ENCODE data around the gene KCNN3.

The KCNN3 gene

GRCh38 chr1:154831462-154831861, 38.6 kb downstream of the KCNN3 start:
- no peak for DNase-seq (ENCODE audit: low spot score)
- no peak for TF ChIP-seq CTCF (IDR thresholded peaks at IDR 0.05; ENCODE audit: extremely low read depth, missing control alignments)

- TF ChIP-seq CTCF (IDR thresholded peaks at IDR 0.05; ENCODE audit: extremely low read depth, missing control alignments): no peak
- DNase-seq (ENCODE audit: low spot score): no peak
Measured at GRCh38 chr1:154829062-154829461, 41.0 kb downstream of the KCNN3 start.

GRCh38 chr1:154824179-154825000, 45.7 kb downstream of the KCNN3 start:
- TF ChIP-seq CTCF (IDR thresholded peaks at IDR 0.05; ENCODE audit: extremely low read depth, missing control alignments): no peak
- DNase-seq (ENCODE audit: low spot score): no peak

- no peak for DNase-seq (ENCODE audit: low spot score)
- no peak for TF ChIP-seq CTCF (IDR thresholded peaks at IDR 0.05; ENCODE audit: extremely low read depth, missing control alignments)
Measured at GRCh38 chr1:154822717-154823116, 47.4 kb downstream of the KCNN3 start.

GRCh38 chr1:154822233-154822632, 47.8 kb downstream of the KCNN3 start:
- no peak for TF ChIP-seq CTCF (IDR thresholded peaks at IDR 0.05; ENCODE audit: extremely low read depth, missing control alignments)
- no peak for DNase-seq (ENCODE audit: low spot score)

- no peak for DNase-seq (ENCODE audit: low spot score)
- TF ChIP-seq CTCF (IDR thresholded peaks at IDR 0.05; ENCODE audit: extremely low read depth, missing control alignments): no peak
Measured at GRCh38 chr1:154821083-154821482, 49.0 kb downstream of the KCNN3 start.

GRCh38 chr1:154820646-154821045, 49.4 kb downstream of the KCNN3 start:
- DNase-seq (ENCODE audit: low spot score): no peak
- no peak for TF ChIP-seq CTCF (IDR thresholded peaks at IDR 0.05; ENCODE audit: extremely low read depth, missing control alignments)
